Activated T-helper 1 cell treated with anti-CD3 and anti-CD28 coated beads, Interleukin-12 subunit alpha, Interleukin-12 subunit beta, Interleukin-2, Interleukin-4 antibody, amounts not matched to agents 30 ng/mL and 10 ng/mL and 1 ng/mL, durations not matched to agents 14 hours and 24 hours and 36 hours (primary cell): ENCODE data around the gene NEK3. TPM values are rescaled to one million over a fixed set of nuclear protein-coding genes. Genes with fewer than 3 reads are reported as not detected.
"Not testable (repeated sequence)": the region's sequence is repeated elsewhere in the genome, so short reads cannot be mapped to it uniquely, and the experiment has no call there.

Source experiments
- DNase-seq: peaks from one replicate; pipeline ENCODE4 v3.0.0; 2021; ENCODE audit warnings: low spot score
- H3K27ac Mint-ChIP-seq: one replicate; pipeline ENCODE4 v1.8.0; 2021; ENCODE audit warnings: mild to moderate bottlenecking, mixed read lengths
- H3K27me3 Mint-ChIP-seq: one replicate; pipeline ENCODE4 v1.8.0; 2022; ENCODE audit warnings: mild to moderate bottlenecking, moderate library complexity, mixed read lengths; ENCODE audit not compliant: insufficient read depth
- H3K36me3 Mint-ChIP-seq: one replicate; pipeline ENCODE4 v1.8.0; 2021; ENCODE audit warnings: low read depth, mixed read lengths
- H3K4me1 Mint-ChIP-seq: one replicate; pipeline ENCODE4 v1.8.0; 2021; ENCODE audit warnings: low read depth, mixed read lengths
- H3K4me3 Mint-ChIP-seq: one replicate; pipeline ENCODE4 v1.8.0; 2021; ENCODE audit warnings: mild to moderate bottlenecking, moderate library complexity, mixed read lengths
- H3K9me3 Mint-ChIP-seq: one replicate; pipeline ENCODE4 v1.8.0; 2021; ENCODE audit warnings: mixed read lengths
- intact Hi-C: fragments of 100-400 bp; cut with micrococcal nuclease; formaldehyde crosslinking; loops from one replicate; pipeline ENCODE4 v1.15.1; 2024
- total RNA-seq: library from RNA; stranded (reverse); gene quantifications from 2 replicates; pipeline ENCODE4 v1.2.3, GENCODE V29; 2022

Gene NEK3
- total RNA-seq, result 10.5 and 12.0 TPM in 2 replicates

- Mint-ChIP-seq H3K27ac (peak within 1 kb of the TSS; percentile 76), H3K4me1 (peaks cover 51% of the 10 kb centered on the region), H3K9me3 (no peaks in the 10 kb centered on the region), H3K4me3 (peak within 1 kb of the TSS; percentile 87), H3K27me3 (no peaks in the 10 kb centered on the region), H3K36me3 (peaks cover 2% of the 10 kb centered on the region)
- DNase-seq, result peak; percentile 57
- intact Hi-C loops, result loop anchor here (1.0 kb wide), 3 partner anchors 35 to 296 kb away; partner anchors contain the start of genes ALG11 and CKAP2
Measured at GRCh38 chr13:52159159-52159982, at the start of gene NEK3. TSS of gene NEK3 (minus strand) at chr13:52159597. CDS start at chr13:52156191, 3,406 bp downstream.

- H3K27ac Mint-ChIP-seq, H3K36me3 Mint-ChIP-seq, DNase-seq, H3K9me3 Mint-ChIP-seq, intact Hi-C loops, H3K4me1 Mint-ChIP-seq, H3K4me3 Mint-ChIP-seq, H3K27me3 Mint-ChIP-seq: not testable (repeated sequence)
Measured at GRCh38 chr13:52208384-52208783, 49.0 kb upstream of the NEK3 start.

GRCh38 chr13:52207896-52208295 lies 48.5 kb upstream of the NEK3 start:
- H3K36me3 Mint-ChIP-seq, H3K27me3 Mint-ChIP-seq, H3K4me1 Mint-ChIP-seq, H3K4me3 Mint-ChIP-seq, H3K27ac Mint-ChIP-seq, DNase-seq, intact Hi-C loops, H3K9me3 Mint-ChIP-seq: not testable (repeated sequence)

GRCh38 chr13:52207337-52207736 lies 47.9 kb upstream of the NEK3 start:
- H3K36me3 Mint-ChIP-seq, H3K4me1 Mint-ChIP-seq, H3K9me3 Mint-ChIP-seq, intact Hi-C loops, H3K4me3 Mint-ChIP-seq, H3K27me3 Mint-ChIP-seq, H3K27ac Mint-ChIP-seq, DNase-seq: not testable (repeated sequence)

GRCh38 chr13:52204546-52204945 lies 45.1 kb upstream of the NEK3 start:
- H3K4me3 Mint-ChIP-seq, intact Hi-C loops: not testable (repeated sequence)

GRCh38 chr13:52203864-52204263 lies 44.5 kb upstream of the NEK3 start:
- H3K4me1 Mint-ChIP-seq, H3K36me3 Mint-ChIP-seq, H3K27me3 Mint-ChIP-seq, intact Hi-C loops, DNase-seq, H3K9me3 Mint-ChIP-seq, H3K27ac Mint-ChIP-seq, H3K4me3 Mint-ChIP-seq: not testable (repeated sequence)

More at GRCh38 chr13:52204546-52204945, 45.1 kb upstream of the NEK3 start:
- not testable (repeated sequence) for H3K9me3 Mint-ChIP-seq, H3K36me3 Mint-ChIP-seq, DNase-seq, H3K27ac Mint-ChIP-seq, H3K27me3 Mint-ChIP-seq, H3K4me1 Mint-ChIP-seq

GRCh38 chr13:52202506-52202905 lies 43.1 kb upstream of the NEK3 start:
- H3K27me3 Mint-ChIP-seq, H3K4me3 Mint-ChIP-seq, DNase-seq, H3K9me3 Mint-ChIP-seq, H3K27ac Mint-ChIP-seq, intact Hi-C loops, H3K4me1 Mint-ChIP-seq, H3K36me3 Mint-ChIP-seq: not testable (repeated sequence)

GRCh38 chr13:52201439-52202193 lies 42.2 kb upstream of the NEK3 start:
- not testable (repeated sequence) for DNase-seq, H3K4me1 Mint-ChIP-seq, H3K27me3 Mint-ChIP-seq, H3K27ac Mint-ChIP-seq, H3K4me3 Mint-ChIP-seq, H3K9me3 Mint-ChIP-seq, H3K36me3 Mint-ChIP-seq
- intact Hi-C loops, result loop anchor here (1.0 to 2.0 kb wide), 3 partner anchors 131 to 386 kb away; no protein-coding TSS in a partner anchor

- no peaks in the 10 kb centered on the region for H3K27me3 Mint-ChIP-seq
- DNase-seq, result peak; percentile 49
- intact Hi-C loops, result loop anchor here (2.0 to 10.0 kb wide), 5 partner anchors 21 to 743 kb away; partner anchors contain the start of genes INTS6, NEK5 and VPS36
- peaks cover 2% of the 10 kb centered on the region for H3K36me3 Mint-ChIP-seq
- no peaks in the 10 kb centered on the region for H3K9me3 Mint-ChIP-seq
- peak overlapping the region; percentile 44 for H3K27ac Mint-ChIP-seq
- peaks cover 13% of the 10 kb centered on the region for H3K4me1 Mint-ChIP-seq
- peak overlapping the region; percentile 95 for H3K4me3 Mint-ChIP-seq
Measured at GRCh38 chr13:52195401-52195837, 36.0 kb upstream of the NEK3 start.

- H3K27ac Mint-ChIP-seq, result peak overlapping the region; percentile 95
- H3K4me3 Mint-ChIP-seq, result peak overlapping the region; percentile 95
- DNase-seq, result peak; percentile 85
- peaks cover 4% of the 10 kb centered on the region for H3K36me3 Mint-ChIP-seq
- H3K27me3 Mint-ChIP-seq, result no peaks in the 10 kb centered on the region
- intact Hi-C loops, result loop anchor here (1.0 to 10.0 kb wide), 11 partner anchors 20 to 742 kb away; partner anchors contain the start of genes ALG11, INTS6, NEK3 and NEK5
- peaks cover 20% of the 10 kb centered on the region for H3K4me1 Mint-ChIP-seq
- no peaks in the 10 kb centered on the region for H3K9me3 Mint-ChIP-seq
Measured at GRCh38 chr13:52194184-52194868, 34.9 kb upstream of the NEK3 start.

GRCh38 chr13:52193587-52194183 lies 34.3 kb upstream of the NEK3 start:
- not testable (repeated sequence) for H3K36me3 Mint-ChIP-seq, H3K9me3 Mint-ChIP-seq, H3K27me3 Mint-ChIP-seq, DNase-seq
- peak overlapping the region; percentile 95 for H3K4me3 Mint-ChIP-seq
- intact Hi-C loops, result loop anchor here (1.0 to 10.0 kb wide), 11 partner anchors 19 to 741 kb away; partner anchors contain the start of genes ALG11, INTS6, NEK3 and NEK5
- H3K4me1 Mint-ChIP-seq, result peaks cover 20% of the 10 kb centered on the region
- peak overlapping the region; percentile 95 for H3K27ac Mint-ChIP-seq
